ENCODE measurements around the gene DUOX1. TPM values are rescaled to one million over a fixed set of nuclear protein-coding genes. Genes with fewer than 3 reads are reported as not detected.
A peak's percentile ranks its signal among the peaks of the same experiment; 100 is the strongest.

DUOX1 gene
- total RNA-seq, 4 donors from 2014 or later, result 87.5 to 202 (median 122) TPM

DNA sequence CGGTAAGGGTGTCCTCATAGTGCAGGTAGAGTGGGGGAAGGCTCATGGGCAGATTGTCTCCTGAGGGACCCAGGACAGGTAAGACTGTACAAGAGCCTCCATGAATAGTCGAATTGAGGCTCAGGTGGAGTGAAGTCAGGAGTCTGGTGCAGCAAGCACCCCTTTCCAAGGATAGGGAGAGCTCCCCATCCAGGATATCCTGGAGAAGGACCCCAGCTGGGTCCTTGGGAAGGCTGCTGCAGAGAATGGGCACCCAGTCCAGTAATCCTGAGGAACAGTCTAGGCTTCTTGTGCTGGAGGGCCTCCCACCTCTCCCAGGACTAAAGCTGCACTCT, 15.1 kb upstream of the DUOX1 start:
- intact Hi-C loops (cut with DNase I), result loop anchor here (5.0 kb wide), 1 partner anchor 142 kb away; no protein-coding TSS in a partner anchor
- peaks cover 17 to 71% (median 40%) of the 10 kb centered on the region in 3 donors for H3K4me1 ChIP-seq
- 0% methylated on average over 1 of the region's 2 CpGs; no CpG with 5 or more reads in 1 of the 2 donors for WGBS, 2 donors
- H3K36me3 ChIP-seq, result peaks cover 0 to 19% (median under 1%) of the 10 kb centered on the region in 3 donors
- H3K27me3 ChIP-seq, result peaks cover 19 to 97% (median 28%) of the 10 kb centered on the region in 4 donors
- H3K27ac ChIP-seq, result no peak overlapping the region
- no peak for DNase-seq
- TF ChIP-seq, protein P1, sequence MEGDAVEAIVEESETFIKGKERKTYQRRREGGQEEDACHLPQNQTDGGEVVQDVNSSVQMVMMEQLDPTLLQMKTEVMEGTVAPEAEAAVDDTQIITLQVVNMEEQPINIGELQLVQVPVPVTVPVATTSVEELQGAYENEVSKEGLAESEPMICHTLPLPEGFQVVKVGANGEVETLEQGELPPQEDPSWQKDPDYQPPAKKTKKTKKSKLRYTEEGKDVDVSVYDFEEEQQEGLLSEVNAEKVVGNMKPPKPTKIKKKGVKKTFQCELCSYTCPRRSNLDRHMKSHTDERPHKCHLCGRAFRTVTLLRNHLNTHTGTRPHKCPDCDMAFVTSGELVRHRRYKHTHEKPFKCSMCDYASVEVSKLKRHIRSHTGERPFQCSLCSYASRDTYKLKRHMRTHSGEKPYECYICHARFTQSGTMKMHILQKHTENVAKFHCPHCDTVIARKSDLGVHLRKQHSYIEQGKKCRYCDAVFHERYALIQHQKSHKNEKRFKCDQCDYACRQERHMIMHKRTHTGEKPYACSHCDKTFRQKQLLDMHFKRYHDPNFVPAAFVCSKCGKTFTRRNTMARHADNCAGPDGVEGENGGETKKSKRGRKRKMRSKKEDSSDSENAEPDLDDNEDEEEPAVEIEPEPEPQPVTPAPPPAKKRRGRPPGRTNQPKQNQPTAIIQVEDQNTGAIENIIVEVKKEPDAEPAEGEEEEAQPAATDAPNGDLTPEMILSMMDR (IDR thresholded peaks at IDR 0.05), result no peak
- TF ChIP-seq POLR2A (IDR thresholded peaks at IDR 0.05), result no peak
- H3K9me3 ChIP-seq, result no peaks in the 10 kb centered on the region
- peak overlapping the region in 1 of 4 donors; percentile 51 for H3K4me3 ChIP-seq

DNA sequence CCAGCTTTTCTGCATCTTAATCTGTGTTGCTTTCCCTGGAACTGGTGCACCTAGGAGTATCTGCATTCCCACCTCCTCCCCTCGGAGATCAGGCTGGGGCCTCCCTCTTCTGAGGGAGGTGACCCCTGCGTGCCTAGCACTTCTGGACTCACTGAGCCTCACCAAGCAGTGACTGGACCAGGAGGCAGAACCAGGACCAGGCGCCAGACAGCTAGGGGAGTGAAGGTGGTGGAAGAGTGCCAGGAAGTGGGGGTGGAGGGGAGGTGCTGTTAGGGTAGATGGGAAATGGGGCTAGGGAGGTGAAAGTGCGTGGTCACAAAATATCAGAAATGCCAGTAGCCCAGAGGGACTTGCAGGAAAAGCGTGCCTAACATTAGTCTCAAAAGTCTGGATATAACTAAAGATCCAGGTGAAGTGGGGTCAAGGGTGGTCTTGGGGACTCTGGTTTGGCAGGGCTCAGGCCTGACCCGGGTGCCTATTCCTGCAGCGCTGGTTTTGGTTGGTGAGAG, 14.4 kb upstream of the DUOX1 start:
- 59 to 60% methylated on average over 4 to 5 of the region's 7 CpGs for whole genome bisulfite sequencing, 2 donors
- Histone ChIP-seq H3K4me3 (no peak overlapping the region), H3K4me1 (peaks cover 17 to 71% (median 40%) of the 10 kb centered on the region in 3 donors)

DNA sequence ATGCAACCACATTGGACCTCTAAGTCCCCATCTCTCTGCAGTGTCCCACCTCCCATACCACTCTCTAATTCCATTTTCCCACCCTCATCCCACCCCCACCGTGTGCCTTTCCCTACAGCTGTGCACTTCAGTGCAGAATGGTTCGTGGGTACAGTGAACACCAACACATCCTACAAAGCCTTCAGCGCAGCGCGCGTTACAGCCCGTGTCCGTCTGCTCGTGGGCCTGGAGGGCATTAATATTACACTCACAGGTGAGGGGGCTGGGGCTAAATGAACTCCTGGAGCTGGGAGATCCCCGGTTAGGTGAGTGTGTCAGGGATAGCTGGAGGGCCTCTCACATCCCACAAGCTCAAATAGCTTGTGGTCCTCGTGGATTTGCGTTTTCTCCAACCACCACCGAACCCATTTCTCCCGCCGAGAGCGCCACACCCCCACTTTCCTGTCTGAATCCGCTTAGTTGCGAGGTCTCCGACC, 13.8 kb upstream of the DUOX1 start:
- H3K36me3 ChIP-seq, result peaks cover 0 to 32% (median 7%) of the 10 kb centered on the region in 3 donors
- no peak for DNase-seq
- H3K4me1 ChIP-seq, result peaks cover 17 to 71% (median 40%) of the 10 kb centered on the region in 3 donors
- H3K9me3 ChIP-seq, result no peaks in the 10 kb centered on the region
- intact Hi-C loops (cut with DNase I), result loop anchor here (5.0 kb wide), 1 partner anchor 144 kb away; no protein-coding TSS in a partner anchor
- H3K27me3 ChIP-seq, result peaks cover 19 to 98% (median 28%) of the 10 kb centered on the region in 4 donors
- H3K4me3 ChIP-seq, result peak overlapping the region in 1 of 4 donors; percentile 39
- WGBS, 2 donors, result 28 to 43% methylated on average over 11 to 16 of the region's 19 CpGs
- TF ChIP-seq, protein P1 (IDR thresholded peaks at IDR 0.05), result no peak
- TF ChIP-seq POLR2A (IDR thresholded peaks at IDR 0.05), result no peak
- H3K27ac ChIP-seq, result no peak overlapping the region

More for the DNA sequence above, 14.4 kb upstream of the DUOX1 start:
- H3K36me3 ChIP-seq, result peaks cover 0 to 25% (median 7%) of the 10 kb centered on the region in 3 donors
- H3K27ac ChIP-seq, result no peak overlapping the region
- H3K9me3 ChIP-seq, result no peaks in the 10 kb centered on the region
- TF ChIP-seq, protein P1 (IDR thresholded peaks at IDR 0.05), result no peak
- TF ChIP-seq POLR2A (IDR thresholded peaks at IDR 0.05), result no peak
- DNase-seq, result no peak
- H3K27me3 ChIP-seq, result peaks cover 19 to 97% (median 28%) of the 10 kb centered on the region in 4 donors
- intact Hi-C loops (cut with DNase I), result loop anchor here (5.0 kb wide), 1 partner anchor 143 kb away; no protein-coding TSS in a partner anchor

DNA sequence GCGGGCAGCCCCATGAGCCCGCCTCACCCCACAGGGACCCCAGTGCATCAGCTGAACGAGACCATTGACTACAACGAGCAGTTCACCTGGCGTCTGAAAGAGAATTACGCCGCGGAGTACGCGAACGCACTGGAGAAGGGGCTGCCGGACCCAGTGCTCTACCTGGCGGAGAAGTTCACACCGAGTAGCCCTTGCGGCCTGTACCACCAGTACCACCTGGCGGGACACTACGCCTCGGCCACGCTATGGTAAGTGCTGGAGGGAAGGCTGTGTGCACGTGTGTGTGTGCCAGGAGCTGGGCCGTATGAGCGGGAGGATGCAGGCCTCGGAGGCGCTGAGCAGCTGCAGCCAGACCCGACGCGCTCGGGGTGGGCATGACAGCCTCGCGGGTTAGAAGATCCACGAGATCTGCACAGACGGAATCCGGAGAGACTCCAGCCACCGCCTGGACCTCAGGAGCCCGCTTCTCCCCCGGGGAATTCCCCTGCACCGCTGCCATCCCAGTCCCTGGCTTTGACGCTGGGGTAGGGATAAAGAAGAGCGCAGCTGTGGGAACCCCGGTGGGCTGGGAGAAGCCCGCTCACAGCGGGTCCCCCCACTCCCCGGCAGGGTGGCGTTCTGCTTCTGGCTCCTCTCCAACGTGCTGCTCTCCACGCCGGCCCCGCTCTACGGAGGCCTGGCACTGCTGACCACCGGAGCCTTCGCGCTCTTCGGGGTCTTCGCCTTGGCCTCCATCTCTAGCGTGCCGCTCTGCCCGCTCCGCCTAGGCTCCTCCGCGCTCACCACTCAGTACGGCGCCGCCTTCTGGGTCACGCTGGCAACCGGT, 13.1 kb upstream of the DUOX1 start:
- DNase-seq, result no peak
- peaks cover 17 to 97% (median 27%) of the 10 kb centered on the region in 4 donors for H3K27me3 ChIP-seq
- intact Hi-C loops (cut with DNase I), result loop anchor here (5.0 kb wide), 1 partner anchor 144 kb away; no protein-coding TSS in a partner anchor
- no peak overlapping the region for H3K27ac ChIP-seq
- no peaks in the 10 kb centered on the region for H3K9me3 ChIP-seq
- H3K4me3 ChIP-seq, result peak overlapping the region in 2 of 4 donors; percentile 20 to 39
- H3K4me1 ChIP-seq, result peaks cover 13 to 67% (median 40%) of the 10 kb centered on the region in 3 donors
- 19 to 24% methylated on average over 14 to 34 of the region's 65 CpGs for WGBS, 2 donors
- H3K36me3 ChIP-seq, result peaks cover 0 to 39% (median 7%) of the 10 kb centered on the region in 3 donors
- TF ChIP-seq, protein P1 (IDR thresholded peaks at IDR 0.05), result no peak
- TF ChIP-seq POLR2A (IDR thresholded peaks at IDR 0.05), result no peak
